ENCODE measurements around the gene MINDY1.

MINDY1 gene

GRCh38 chr1:150985179-150985825 lies 21.4 kb downstream of the MINDY1 start:
- no peak for DNase-seq (ENCODE audit: low spot score)

- DNase-seq (ENCODE audit: low spot score) = no peak
These were observed 24.6 kb downstream of the MINDY1 start, which contains the start of gene ANXA9 for GRCh38 chr1:150981805-150982712. TSS of gene ANXA9 (plus strand) at chr1:150982292. CDS start at chr1:150983106, 814 bp downstream.

- no peak for DNase-seq (ENCODE audit: low spot score)
These were observed 25.4 kb downstream of the MINDY1 start for GRCh38 chr1:150981177-150981804.

- DNase-seq (ENCODE audit: low spot score) = peak; percentile 78
These were observed 27.3 kb downstream of the MINDY1 start for GRCh38 chr1:150979092-150980056.

GRCh38 chr1:150976879-150977694 lies 29.6 kb downstream of the MINDY1 start:
- DNase-seq (ENCODE audit: low spot score) = peak; percentile 73

GRCh38 chr1:150976401-150976821 lies 30.3 kb downstream of the MINDY1 start:
- DNase-seq (ENCODE audit: low spot score) = no peak

GRCh38 chr1:150974580-150975478 lies 31.9 kb downstream of the MINDY1 start, which contains the start of gene CERS2:
TSS of gene CERS2 (minus strand) at chr1:150974835. CDS start at chr1:150969090, 5,745 bp downstream.
- peak; percentile 67 for DNase-seq (ENCODE audit: low spot score)

GRCh38 chr1:150973836-150974579 lies 32.7 kb downstream of the MINDY1 start:
- no peak for DNase-seq (ENCODE audit: low spot score)

GRCh38 chr1:150973258-150973835 lies 33.4 kb downstream of the MINDY1 start:
- DNase-seq (ENCODE audit: low spot score) = no peak

GRCh38 chr1:150972417-150972940 lies 34.2 kb downstream of the MINDY1 start:
- no peak for DNase-seq (ENCODE audit: low spot score)

- DNase-seq (ENCODE audit: low spot score) = no peak
These were observed 34.9 kb downstream of the MINDY1 start for GRCh38 chr1:150971583-150972416.

- DNase-seq (ENCODE audit: low spot score) = no peak
These were observed 35.7 kb downstream of the MINDY1 start for GRCh38 chr1:150970808-150971582.

GRCh38 chr1:150969626-150970025 lies 37.1 kb downstream of the MINDY1 start:
- DNase-seq (ENCODE audit: low spot score) = no peak

- DNase-seq (ENCODE audit: low spot score) = no peak
These were observed 38.2 kb downstream of the MINDY1 start for GRCh38 chr1:150968491-150968890.

- no peak for DNase-seq (ENCODE audit: low spot score)
These were observed 38.8 kb downstream of the MINDY1 start for GRCh38 chr1:150967936-150968335.

GRCh38 chr1:150966011-150966410 lies 40.7 kb downstream of the MINDY1 start:
- DNase-seq (ENCODE audit: low spot score) = no peak

All from kidney capillary endothelial cell (primary cell).